Parathyroid adenoma (tissue), 2 donors: Measurements from ENCODE around the gene RPS6KA2.

Source experiments
- H2AFZ ChIP-seq: fragments of 300-600 bp; sonication (generic); one replicate; pipeline ENCODE4 v1.7.0; 2017; ENCODE audit warnings: antibody characterized with exemption, mild to moderate bottlenecking
- H3K27ac ChIP-seq: fragments of 300-600 bp; sonication (generic); one replicate; pipeline ENCODE4 v1.7.0; 2017
- H3K27me3 ChIP-seq: fragments of 300-600 bp; sonication (generic); one replicate; pipeline ENCODE4 v1.7.0; 2017; ENCODE audit warnings: low read length; ENCODE audit not compliant: control insufficient read depth, insufficient read depth
- H3K36me3 ChIP-seq: fragments of 300-600 bp; sonication (generic); one replicate; pipeline ENCODE4 v1.7.0; 2017; ENCODE audit warnings: low read length; ENCODE audit not compliant: control insufficient read depth, insufficient read depth
- H3K4me1 ChIP-seq: fragments of 300-600 bp; sonication (generic); one replicate; pipeline ENCODE4 v1.7.0; 2017; ENCODE audit warnings: control low read depth
- H3K4me2 ChIP-seq: fragments of 300-600 bp; sonication (generic); one replicate; pipeline ENCODE4 v1.7.0; 2017; ENCODE audit warnings: low read length
- H3K4me3 ChIP-seq: fragments of 300-600 bp; sonication (generic); one replicate; pipeline ENCODE4 v1.7.0; 2017; ENCODE audit warnings: low read depth, low read length
- H3K79me2 ChIP-seq: fragments of 300-600 bp; sonication (generic); one replicate; pipeline ENCODE4 v1.7.0; 2017; ENCODE audit warnings: control low read depth
- H3K9ac ChIP-seq: fragments of 300-600 bp; sonication (generic); one replicate; pipeline ENCODE4 v1.7.0; 2017; ENCODE audit warnings: mild to moderate bottlenecking
- H3K9me3 ChIP-seq: fragments of 300-600 bp; sonication (generic); one replicate; pipeline ENCODE4 v1.7.0; 2017; ENCODE audit warnings: low read length; ENCODE audit not compliant: control insufficient read depth
- CTCF ChIP-seq: fragments of 300-600 bp; sonication (generic); IDR thresholded peaks from one replicate; pipeline ENCODE4 v1.7.0; 2017; ENCODE audit warnings: antibody characterized with exemption, mild to moderate bottlenecking
- donor health status: primary hyperparathyroidism.

Gene RPS6KA2

GRCh38 chr6:166361077-166361429 is 266.0 kb downstream of the RPS6KA2 start:
- H3K9ac ChIP-seq: no peak overlapping the region
- no peaks in the 10 kb centered on the region for H3K36me3 ChIP-seq
- no peak overlapping the region for H2AFZ ChIP-seq
- no peak for TF ChIP-seq CTCF
- H3K27ac ChIP-seq: no peak overlapping the region
- H3K9me3 ChIP-seq: no peaks in the 10 kb centered on the region
- no peaks in the 10 kb centered on the region for H3K27me3 ChIP-seq
- no peaks in the 10 kb centered on the region for H3K79me2 ChIP-seq
- no peaks in the 10 kb centered on the region for H3K4me1 ChIP-seq
- H3K4me2 ChIP-seq: no peak overlapping the region
- H3K4me3 ChIP-seq: no peak overlapping the region

- Histone ChIP-seq H3K27ac (no peak overlapping the region), H3K27me3 (no peaks in the 10 kb centered on the region), H3K4me1 (no peaks in the 10 kb centered on the region)
Observed at GRCh38 chr6:166360243-166361076, 266.6 kb downstream of the RPS6KA2 start.

More at GRCh38 chr6:166360243-166361076, 266.6 kb downstream of the RPS6KA2 start:
- Histone ChIP-seq H3K4me2 (no peak overlapping the region), H3K4me3 (no peak overlapping the region), H3K9me3 (no peaks in the 10 kb centered on the region), H3K9ac (no peak overlapping the region), H3K79me2 (no peaks in the 10 kb centered on the region), H3K36me3 (no peaks in the 10 kb centered on the region), H2AFZ (no peak overlapping the region)
- no peak for TF ChIP-seq CTCF
